ENCODE data around the gene SMAD3.
A peak's percentile ranks its signal among the peaks of the same experiment; 100 is the strongest.

The SMAD3 gene

DNA sequence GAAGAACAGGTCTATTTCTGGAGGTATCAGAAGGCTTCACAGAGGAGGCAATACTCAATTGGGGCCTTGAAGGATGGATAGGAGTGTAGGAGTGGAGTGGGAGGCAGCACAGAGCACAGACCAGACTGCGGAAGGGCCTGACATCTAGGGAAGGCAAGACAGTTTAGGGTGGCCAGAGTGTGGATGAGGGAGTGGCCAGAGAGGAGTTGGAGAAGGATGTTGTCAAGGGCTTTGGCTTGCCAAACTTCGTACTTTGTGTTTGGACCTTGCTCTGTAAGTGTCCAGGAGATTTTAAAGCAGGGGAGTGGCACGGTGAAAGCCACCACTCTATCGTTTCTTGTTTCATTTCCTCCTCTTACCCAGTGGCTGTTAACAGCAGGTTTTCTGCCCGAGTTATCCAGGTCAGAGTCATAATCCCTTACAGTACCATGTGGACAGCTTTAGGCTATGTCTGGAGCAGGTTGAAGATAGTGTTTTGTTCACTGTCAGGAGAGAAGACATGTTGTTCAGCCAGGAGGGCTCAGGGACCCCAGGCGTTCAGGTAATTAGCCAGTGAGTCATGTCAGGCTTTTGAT, 12.3 kb downstream of the SMAD3 start:
- peaks cover 33 to 54% of the 10 kb centered on the region in 2 donors for H3K4me1 ChIP-seq (ENCODE audit: control insufficient read depth in 1 of 2, insufficient read depth in 2 of 2, low read length in 2 of 2)

DNA sequence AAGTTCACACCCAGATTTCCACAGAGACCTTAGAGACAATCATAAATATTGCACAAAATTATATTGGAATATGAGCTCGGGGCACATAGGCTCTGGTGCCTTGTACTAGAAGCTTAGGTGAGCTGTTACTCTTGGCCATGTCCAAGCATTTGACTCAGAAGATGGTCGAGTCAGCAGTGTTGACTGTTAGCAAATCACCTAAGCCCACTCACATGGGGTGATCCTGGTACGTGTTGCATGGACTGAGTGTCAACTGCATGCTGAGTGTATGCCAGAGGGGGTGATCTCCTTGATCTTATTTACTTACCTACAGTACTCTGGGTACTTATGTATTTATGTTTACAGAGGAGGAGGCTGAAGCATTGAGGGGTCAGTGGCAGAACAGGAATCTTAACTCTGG, 14.0 kb downstream of the SMAD3 start:
- Histone ChIP-seq H3K27me3 (ENCODE audit: low read depth, low read length) (no peaks in the 10 kb centered on the region), H3K36me3 (ENCODE audit: control insufficient read depth in 1 of 2, insufficient read depth in 2 of 2, low read length in 2 of 2) (no peaks in the 10 kb centered on the region), H3K4me1 (ENCODE audit: control insufficient read depth in 1 of 2, insufficient read depth in 2 of 2, low read length in 2 of 2) (peaks cover 23 to 46% of the 10 kb centered on the region in 2 donors), H3K9me3 (ENCODE audit: control insufficient read depth in 1 of 2, low read length in 2 of 2) (no peaks in the 10 kb centered on the region), H3K4me3 (ENCODE audit: low read depth in 1 of 2, low read length in 2 of 2) (no peak overlapping the region), H3K27ac (ENCODE audit: low read length) (no peak overlapping the region)

More for the DNA sequence above, 12.3 kb downstream of the SMAD3 start:
- no peaks in the 10 kb centered on the region for H3K9me3 ChIP-seq (ENCODE audit: control insufficient read depth in 1 of 2, low read length in 2 of 2)
- H3K27ac ChIP-seq (ENCODE audit: low read length): peak overlapping the region; percentile 47
- H3K4me3 ChIP-seq (ENCODE audit: low read depth in 1 of 2, low read length in 2 of 2): no peak overlapping the region
- no peaks in the 10 kb centered on the region for H3K27me3 ChIP-seq (ENCODE audit: low read depth, low read length)
- H3K36me3 ChIP-seq (ENCODE audit: control insufficient read depth in 1 of 2, insufficient read depth in 2 of 2, low read length in 2 of 2): no peaks in the 10 kb centered on the region

DNA sequence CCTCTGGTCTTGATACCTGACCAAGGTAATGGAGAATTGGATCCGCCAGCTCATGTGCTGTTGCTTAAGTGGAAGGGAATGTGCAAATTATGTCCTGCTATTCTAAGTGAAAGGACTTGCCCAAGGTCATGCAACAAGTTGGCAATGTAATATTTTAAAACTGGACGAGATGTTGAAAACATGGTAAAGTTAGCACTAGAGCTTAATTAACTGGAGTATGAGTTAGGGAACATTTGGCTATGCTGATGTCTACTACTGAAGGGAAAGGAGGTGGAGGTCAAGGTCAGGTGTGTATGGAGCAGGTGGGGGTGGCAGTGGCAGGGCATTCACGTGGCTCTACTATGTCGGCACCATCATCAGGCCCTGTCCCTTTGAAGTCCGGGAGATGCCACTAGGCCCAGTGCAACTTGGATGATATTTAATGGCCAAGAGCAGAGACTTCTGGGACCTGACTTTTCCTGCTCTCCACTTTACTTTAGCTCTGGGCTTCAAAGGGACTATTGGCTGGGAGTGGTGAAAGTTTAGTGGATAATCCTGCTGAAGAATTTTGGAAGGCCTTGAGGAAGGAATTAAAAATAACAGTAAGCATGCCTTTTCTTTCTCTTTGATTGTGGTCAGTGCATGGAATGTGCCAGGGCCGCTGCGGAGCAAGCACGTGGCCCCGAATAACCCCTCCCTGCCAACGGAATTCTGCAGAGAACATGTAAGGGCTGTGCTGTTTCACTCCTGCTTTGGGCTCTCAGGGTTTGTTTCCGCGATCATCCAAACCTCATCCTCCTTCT, 14.9 kb downstream of the SMAD3 start:
- Histone ChIP-seq H3K4me3 (ENCODE audit: low read depth in 1 of 2, low read length in 2 of 2) (no peak overlapping the region), H3K36me3 (ENCODE audit: control insufficient read depth in 1 of 2, insufficient read depth in 2 of 2, low read length in 2 of 2) (no peaks in the 10 kb centered on the region), H3K27ac (ENCODE audit: low read length) (peak overlapping the region; percentile 27), H3K9me3 (ENCODE audit: control insufficient read depth in 1 of 2, low read length in 2 of 2) (no peaks in the 10 kb centered on the region), H3K4me1 (ENCODE audit: control insufficient read depth in 1 of 2, insufficient read depth in 2 of 2, low read length in 2 of 2) (peaks cover 28 to 44% of the 10 kb centered on the region in 2 donors), H3K27me3 (ENCODE audit: low read depth, low read length) (no peaks in the 10 kb centered on the region)

DNA sequence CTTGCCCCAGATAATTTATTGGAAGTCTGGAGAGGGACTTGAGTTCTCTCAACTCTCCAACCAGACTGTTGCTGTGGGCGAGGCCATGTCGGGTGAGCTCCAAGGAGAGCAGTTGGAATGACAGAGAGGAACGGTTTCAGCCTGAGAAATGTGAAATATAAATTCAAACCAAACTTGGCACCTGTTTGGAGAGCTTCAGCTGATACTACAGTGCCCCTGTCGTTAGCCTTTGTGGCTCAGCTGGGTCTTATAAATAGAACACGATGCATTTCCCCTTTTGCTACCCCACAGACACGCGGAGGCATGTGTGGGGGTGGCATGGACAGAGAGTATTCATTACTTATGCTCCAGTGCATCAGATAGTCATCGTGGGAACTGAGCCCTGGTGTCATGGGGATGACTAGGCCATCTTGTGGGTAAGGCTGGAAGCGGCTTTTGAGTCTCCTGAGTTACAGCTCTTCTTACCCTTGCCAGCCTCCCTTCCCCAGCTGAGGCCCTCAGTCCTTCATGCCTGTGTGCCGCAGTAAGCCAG, 15.6 kb downstream of the SMAD3 start:
- H3K4me3 ChIP-seq (ENCODE audit: low read depth in 1 of 2, low read length in 2 of 2): no peak overlapping the region
- H3K27me3 ChIP-seq (ENCODE audit: low read depth, low read length): no peaks in the 10 kb centered on the region
- peaks cover 35 to 49% of the 10 kb centered on the region in 2 donors for H3K4me1 ChIP-seq (ENCODE audit: control insufficient read depth in 1 of 2, insufficient read depth in 2 of 2, low read length in 2 of 2)
- H3K9me3 ChIP-seq (ENCODE audit: control insufficient read depth in 1 of 2, low read length in 2 of 2): no peaks in the 10 kb centered on the region
- no peaks in the 10 kb centered on the region for H3K36me3 ChIP-seq (ENCODE audit: control insufficient read depth in 1 of 2, insufficient read depth in 2 of 2, low read length in 2 of 2)
- peak overlapping the region; percentile 27 for H3K27ac ChIP-seq (ENCODE audit: low read length)

DNA sequence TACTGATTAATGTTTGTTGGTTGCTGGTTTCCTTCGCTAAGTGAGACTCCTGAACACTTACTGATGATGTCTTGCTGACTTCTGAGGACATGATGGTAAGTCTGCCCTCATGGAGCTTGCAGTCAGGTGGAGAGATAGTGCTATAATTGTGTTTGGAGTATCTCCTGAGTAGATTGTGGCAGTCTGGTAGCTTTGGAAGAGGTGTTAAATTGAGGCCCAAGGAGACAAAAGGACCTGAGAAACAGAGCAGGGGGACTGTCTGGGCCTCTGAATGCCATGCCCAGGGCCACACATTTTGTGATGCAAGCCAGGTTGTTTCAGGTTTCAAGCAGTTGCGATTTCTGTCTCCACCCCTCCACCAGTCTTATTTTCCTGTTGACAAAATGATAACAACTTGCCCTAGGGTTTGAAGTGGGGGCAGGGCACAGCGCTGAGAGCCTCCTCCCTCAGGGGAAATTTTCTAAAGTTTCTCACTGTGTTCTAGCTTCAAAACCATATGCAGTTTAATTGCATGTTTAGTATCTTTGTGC, 16.7 kb downstream of the SMAD3 start:
- no peaks in the 10 kb centered on the region for H3K27me3 ChIP-seq (ENCODE audit: low read depth, low read length)
- H3K4me1 ChIP-seq (ENCODE audit: control insufficient read depth in 1 of 2, insufficient read depth in 2 of 2, low read length in 2 of 2): peaks cover 34 to 56% of the 10 kb centered on the region in 2 donors
- no peak overlapping the region for H3K4me3 ChIP-seq (ENCODE audit: low read depth in 1 of 2, low read length in 2 of 2)
- no peaks in the 10 kb centered on the region for H3K36me3 ChIP-seq (ENCODE audit: control insufficient read depth in 1 of 2, insufficient read depth in 2 of 2, low read length in 2 of 2)
- H3K27ac ChIP-seq (ENCODE audit: low read length): no peak overlapping the region
- no peaks in the 10 kb centered on the region for H3K9me3 ChIP-seq (ENCODE audit: control insufficient read depth in 1 of 2, low read length in 2 of 2)

DNA sequence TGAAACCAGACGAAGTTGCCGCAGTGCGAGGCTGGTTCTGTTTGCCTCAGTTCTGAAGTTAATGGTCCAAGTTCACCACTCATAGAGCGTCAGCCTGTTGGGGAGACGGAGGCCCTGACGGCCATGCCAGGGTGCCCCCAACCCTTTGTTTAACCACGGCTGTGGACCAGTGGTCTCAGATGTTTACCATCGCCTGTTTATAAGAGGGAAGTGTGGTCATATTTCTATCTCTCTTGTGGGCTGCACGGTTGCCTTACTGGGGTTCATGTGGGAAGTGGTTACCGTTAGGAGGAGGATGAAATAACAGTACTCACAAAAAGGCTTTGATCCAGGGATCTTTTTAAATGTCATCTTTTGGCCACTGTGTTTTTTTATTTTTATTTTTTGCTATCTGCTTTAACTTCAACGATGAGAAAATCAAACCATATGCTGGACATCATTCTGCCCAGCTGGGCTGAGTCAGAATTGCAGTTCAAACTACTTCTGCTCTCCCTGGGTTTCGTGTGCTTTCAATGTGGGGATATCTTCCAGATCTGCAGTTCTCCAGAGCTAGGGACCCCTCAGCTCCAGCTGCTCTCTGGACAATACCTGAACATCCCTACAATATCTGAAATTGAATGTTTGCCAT, 17.8 kb downstream of the SMAD3 start:
- Histone ChIP-seq H3K4me3 (ENCODE audit: low read depth in 1 of 2, low read length in 2 of 2) (no peak overlapping the region), H3K9me3 (ENCODE audit: control insufficient read depth in 1 of 2, low read length in 2 of 2) (no peaks in the 10 kb centered on the region), H3K36me3 (ENCODE audit: control insufficient read depth in 1 of 2, insufficient read depth in 2 of 2, low read length in 2 of 2) (no peaks in the 10 kb centered on the region), H3K27ac (ENCODE audit: low read length) (no peak overlapping the region), H3K4me1 (ENCODE audit: control insufficient read depth in 1 of 2, insufficient read depth in 2 of 2, low read length in 2 of 2) (peaks cover 34 to 47% of the 10 kb centered on the region in 2 donors), H3K27me3 (ENCODE audit: low read depth, low read length) (no peaks in the 10 kb centered on the region)

DNA sequence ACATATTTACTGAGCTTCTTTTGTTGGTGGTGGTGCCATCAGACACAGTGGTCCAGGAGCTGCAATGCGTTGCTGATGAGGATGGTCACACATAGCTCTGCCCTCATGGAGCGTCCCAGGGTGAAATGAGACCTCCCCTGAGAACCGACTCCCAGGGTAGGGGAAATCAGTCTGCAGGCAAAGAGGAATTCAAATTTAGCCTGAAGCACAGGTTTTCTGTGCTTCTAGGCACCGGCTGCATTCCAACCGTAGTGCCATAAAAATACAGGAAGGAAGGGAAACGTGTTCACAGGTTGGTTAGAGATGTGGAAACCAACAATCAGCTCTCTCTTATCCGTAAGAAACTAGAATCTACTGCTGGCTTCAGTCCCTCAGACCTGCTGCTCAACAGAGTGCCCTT, 19.2 kb downstream of the SMAD3 start:
- no peak overlapping the region for H3K4me3 ChIP-seq (ENCODE audit: low read depth in 1 of 2, low read length in 2 of 2)
- H3K36me3 ChIP-seq (ENCODE audit: control insufficient read depth in 1 of 2, insufficient read depth in 2 of 2, low read length in 2 of 2): no peaks in the 10 kb centered on the region
- H3K9me3 ChIP-seq (ENCODE audit: control insufficient read depth in 1 of 2, low read length in 2 of 2): no peaks in the 10 kb centered on the region
- peaks cover 40 to 55% of the 10 kb centered on the region in 2 donors for H3K4me1 ChIP-seq (ENCODE audit: control insufficient read depth in 1 of 2, insufficient read depth in 2 of 2, low read length in 2 of 2)
- H3K27me3 ChIP-seq (ENCODE audit: low read depth, low read length): no peaks in the 10 kb centered on the region
- H3K27ac ChIP-seq (ENCODE audit: low read length): no peak overlapping the region

DNA sequence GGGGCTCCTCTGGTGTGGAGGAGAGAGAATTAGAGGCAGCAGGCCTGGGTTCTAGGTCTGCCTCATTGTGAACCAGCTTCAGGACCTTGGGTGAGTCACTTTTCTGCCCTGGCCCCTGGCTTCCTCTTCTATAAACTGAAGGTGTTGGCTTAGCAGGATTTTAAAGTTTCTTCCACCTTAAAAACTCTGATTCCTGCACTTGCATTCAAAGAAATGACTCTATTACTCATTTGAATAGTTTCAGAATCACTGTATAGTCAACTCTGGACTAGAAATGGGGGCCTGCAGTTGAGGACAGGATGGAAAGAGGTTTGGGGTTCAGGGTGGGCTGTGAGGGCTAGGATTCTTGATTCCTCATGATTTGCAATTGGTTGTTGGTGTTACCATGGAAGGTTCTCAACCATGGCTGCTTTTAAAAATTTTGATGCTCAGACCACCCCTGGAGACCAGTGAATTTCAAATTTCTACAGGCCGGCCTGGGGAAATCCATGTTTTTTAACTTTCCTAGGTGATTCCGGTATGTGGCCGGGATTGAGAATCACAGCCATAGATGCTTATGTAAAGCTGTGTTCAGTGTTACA, 19.9 kb downstream of the SMAD3 start:
- H3K27ac ChIP-seq (ENCODE audit: low read length): no peak overlapping the region
- H3K4me1 ChIP-seq (ENCODE audit: control insufficient read depth in 1 of 2, insufficient read depth in 2 of 2, low read length in 2 of 2): peaks cover 47 to 54% of the 10 kb centered on the region in 2 donors
- H3K9me3 ChIP-seq (ENCODE audit: control insufficient read depth in 1 of 2, low read length in 2 of 2): no peaks in the 10 kb centered on the region
- H3K4me3 ChIP-seq (ENCODE audit: low read depth in 1 of 2, low read length in 2 of 2): no peak overlapping the region
- H3K36me3 ChIP-seq (ENCODE audit: control insufficient read depth in 1 of 2, insufficient read depth in 2 of 2, low read length in 2 of 2): no peaks in the 10 kb centered on the region
- H3K27me3 ChIP-seq (ENCODE audit: low read depth, low read length): no peaks in the 10 kb centered on the region

DNA sequence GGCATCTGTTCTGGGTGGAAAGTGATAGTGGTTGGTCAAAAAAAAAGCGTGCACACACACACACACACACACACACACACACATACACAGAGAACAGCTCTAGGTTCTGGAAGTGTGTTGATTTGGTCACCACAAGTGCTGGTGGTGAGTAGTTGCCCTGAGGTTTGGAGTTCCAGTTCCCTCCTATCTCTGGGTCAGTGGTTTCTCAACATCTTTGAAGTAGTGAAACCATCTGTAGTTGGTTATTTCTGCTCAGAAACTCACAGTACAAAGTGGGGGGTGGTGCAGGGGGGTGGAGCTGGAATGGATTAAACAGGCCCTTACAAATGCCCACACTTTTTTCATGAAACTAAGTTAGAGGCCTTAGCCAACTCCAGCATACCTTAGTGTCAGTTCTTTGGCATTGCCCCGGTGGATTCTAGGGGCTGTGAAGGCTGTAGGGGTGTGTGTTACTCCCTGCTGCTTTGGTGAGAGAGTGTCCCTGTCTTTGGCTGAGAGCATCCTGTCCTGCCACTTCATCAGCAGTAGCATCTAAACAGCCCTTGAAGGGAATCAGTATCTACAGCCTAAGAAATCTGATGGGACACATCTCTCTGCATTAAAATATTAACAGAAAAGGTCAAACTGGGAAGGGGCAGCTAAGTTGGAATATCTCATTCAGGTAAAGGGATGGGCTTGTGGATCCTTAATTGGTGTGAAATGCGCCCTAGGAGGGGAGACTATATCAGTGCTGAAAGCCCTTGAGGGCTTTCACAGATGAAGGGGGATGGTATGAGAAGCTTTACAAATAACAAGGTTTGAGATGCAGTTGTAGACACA, 20.6 kb downstream of the SMAD3 start:
- Histone ChIP-seq H3K4me3 (ENCODE audit: low read depth in 1 of 2, low read length in 2 of 2) (no peak overlapping the region), H3K36me3 (ENCODE audit: control insufficient read depth in 1 of 2, insufficient read depth in 2 of 2, low read length in 2 of 2) (no peaks in the 10 kb centered on the region), H3K27ac (ENCODE audit: low read length) (no peak overlapping the region), H3K4me1 (ENCODE audit: control insufficient read depth in 1 of 2, insufficient read depth in 2 of 2, low read length in 2 of 2) (peaks cover 52% of the 10 kb centered on the region in 2 donors), H3K9me3 (ENCODE audit: control insufficient read depth in 1 of 2, low read length in 2 of 2) (no peaks in the 10 kb centered on the region), H3K27me3 (ENCODE audit: low read depth, low read length) (no peaks in the 10 kb centered on the region)

DNA sequence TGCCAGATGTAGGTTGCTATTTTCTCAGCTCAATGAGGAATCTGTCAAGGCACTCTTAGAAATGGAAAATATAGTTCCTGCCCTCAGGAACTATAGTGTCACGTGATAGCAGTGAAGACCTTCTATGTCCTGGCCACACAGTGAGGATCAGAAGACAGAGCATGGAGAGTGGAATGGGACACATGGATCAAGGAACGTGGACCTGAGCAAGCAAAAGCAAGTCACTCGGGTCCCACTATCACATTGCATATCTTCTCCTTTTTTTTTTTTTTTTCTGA, 21.2 kb downstream of the SMAD3 start:
- no peak overlapping the region for H3K4me3 ChIP-seq (ENCODE audit: low read depth in 1 of 2, low read length in 2 of 2)
- H3K9me3 ChIP-seq (ENCODE audit: control insufficient read depth in 1 of 2, low read length in 2 of 2): no peaks in the 10 kb centered on the region
- no peaks in the 10 kb centered on the region for H3K27me3 ChIP-seq (ENCODE audit: low read depth, low read length)
- H3K27ac ChIP-seq (ENCODE audit: low read length): no peak overlapping the region
- peaks cover 51 to 53% of the 10 kb centered on the region in 2 donors for H3K4me1 ChIP-seq (ENCODE audit: control insufficient read depth in 1 of 2, insufficient read depth in 2 of 2, low read length in 2 of 2)
- no peaks in the 10 kb centered on the region for H3K36me3 ChIP-seq (ENCODE audit: control insufficient read depth in 1 of 2, insufficient read depth in 2 of 2, low read length in 2 of 2)
